HG03565 (cell line): Measurements from ENCODE around the gene GLRA1.
"Not testable (repeated sequence)": the region's sequence is repeated elsewhere in the genome, so short reads cannot be mapped to it uniquely, and the experiment has no call there.

Source experiments
- ATAC-seq: cut with Tn5 transposase; IDR thresholded peaks from one replicate; pipeline ENCODE4 v1.9.1; 2021; ENCODE audit warnings: mild to moderate bottlenecking, moderate library complexity; ENCODE audit not compliant: unreplicated experiment

The GLRA1 gene

GRCh38 chr5:151822141-151822540 lies 102.5 kb downstream of the GLRA1 start:
- ATAC-seq, result no peak

GRCh38 chr5:151820903-151821302 lies 103.7 kb downstream of the GLRA1 start:
- ATAC-seq, result no peak

- no peak for ATAC-seq
Measured at GRCh38 chr5:151820271-151820670, 104.4 kb downstream of the GLRA1 start.

GRCh38 chr5:151819830-151820229 lies 104.8 kb downstream of the GLRA1 start:
- ATAC-seq, result no peak

- no peak for ATAC-seq
Measured at GRCh38 chr5:151815051-151815450, 109.6 kb downstream of the GLRA1 start.

GRCh38 chr5:151812757-151813309 lies 111.8 kb downstream of the GLRA1 start:
- no peak for ATAC-seq

GRCh38 chr5:151811593-151812321 lies 112.9 kb downstream of the GLRA1 start:
- no peak for ATAC-seq

GRCh38 chr5:151810897-151811296 lies 113.8 kb downstream of the GLRA1 start:
- no peak for ATAC-seq

- ATAC-seq, result no peak
Measured at GRCh38 chr5:151810449-151810848, 114.2 kb downstream of the GLRA1 start.

- ATAC-seq, result no peak
Measured at GRCh38 chr5:151808451-151809169, 116.0 kb downstream of the GLRA1 start.

- ATAC-seq, result no peak
Measured at GRCh38 chr5:151805414-151806223, 119.0 kb downstream of the GLRA1 start.

- no peak for ATAC-seq
Measured at GRCh38 chr5:151800532-151800931, 124.1 kb downstream of the GLRA1 start.

GRCh38 chr5:151799407-151799806 lies 125.2 kb downstream of the GLRA1 start:
- ATAC-seq, result no peak

- no peak for ATAC-seq
Measured at GRCh38 chr5:151798674-151799073, 126.0 kb downstream of the GLRA1 start.

- no peak for ATAC-seq
Measured at GRCh38 chr5:151795426-151795825, 129.2 kb downstream of the GLRA1 start.

GRCh38 chr5:151793358-151793757 lies 131.3 kb downstream of the GLRA1 start:
- no peak for ATAC-seq

- ATAC-seq, result no peak
Measured at GRCh38 chr5:151787817-151788216, 136.8 kb downstream of the GLRA1 start.

- no peak for ATAC-seq
Measured at GRCh38 chr5:151786468-151786867, 138.2 kb downstream of the GLRA1 start.

- ATAC-seq, result no peak
Measured at GRCh38 chr5:151784141-151784540, 140.5 kb downstream of the GLRA1 start.

- ATAC-seq, result not testable (repeated sequence)
Measured at GRCh38 chr5:151783664-151784063, 141.0 kb downstream of the GLRA1 start.

GRCh38 chr5:151781201-151781600 lies 143.4 kb downstream of the GLRA1 start:
- no peak for ATAC-seq
